ENCODE data around the gene RFK. TPM values are rescaled to one million over a fixed set of nuclear protein-coding genes. Genes with fewer than 3 reads are reported as not detected.
A peak's percentile ranks its signal among the peaks of the same experiment; 100 is the strongest.

Gene RFK
- total and polyA plus RNA-seq, 7 donors, result 12.9 to 145 (median 23.5) TPM

DNA sequence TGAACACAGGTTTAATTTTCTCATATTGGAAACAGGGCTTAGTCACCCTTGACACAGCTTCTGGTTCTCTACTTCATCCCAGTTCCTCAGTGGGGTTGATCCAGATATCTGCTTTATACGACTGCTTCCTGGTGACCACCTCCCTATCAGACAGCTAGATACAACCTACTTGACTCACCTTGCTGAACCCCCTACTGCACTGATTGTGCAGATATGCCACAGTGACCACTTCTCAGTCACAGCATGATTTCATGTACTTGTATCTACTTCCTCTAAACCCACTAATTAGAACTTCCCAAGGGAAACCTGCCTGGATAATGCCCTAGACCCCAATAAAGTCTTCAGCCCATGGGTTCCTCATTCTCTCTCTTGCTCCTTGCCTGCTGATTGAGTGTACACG lies 18.4 kb upstream of the RFK start:
- Histone ChIP-seq H3K9me3 (peaks cover 0 to 4% (median 2%) of the 10 kb centered on the region in 4 donors), H3K4me3 (no peak overlapping the region), H3K27ac (no peak overlapping the region), H3K27me3 (no peaks in the 10 kb centered on the region), H3K36me3 (no peaks in the 10 kb centered on the region), H3K4me1 (no peaks in the 10 kb centered on the region)
- DNase-seq, result no peak
- intact Hi-C loops (cut with DNase I), result no loop called here
- WGBS, 2 donors, result 51 to 61% methylated on average over 2 of the region's 2 CpGs
- TF ChIP-seq POLR2A (IDR thresholded peaks at IDR 0.05), result no peak
- TF ChIP-seq, protein P1, sequence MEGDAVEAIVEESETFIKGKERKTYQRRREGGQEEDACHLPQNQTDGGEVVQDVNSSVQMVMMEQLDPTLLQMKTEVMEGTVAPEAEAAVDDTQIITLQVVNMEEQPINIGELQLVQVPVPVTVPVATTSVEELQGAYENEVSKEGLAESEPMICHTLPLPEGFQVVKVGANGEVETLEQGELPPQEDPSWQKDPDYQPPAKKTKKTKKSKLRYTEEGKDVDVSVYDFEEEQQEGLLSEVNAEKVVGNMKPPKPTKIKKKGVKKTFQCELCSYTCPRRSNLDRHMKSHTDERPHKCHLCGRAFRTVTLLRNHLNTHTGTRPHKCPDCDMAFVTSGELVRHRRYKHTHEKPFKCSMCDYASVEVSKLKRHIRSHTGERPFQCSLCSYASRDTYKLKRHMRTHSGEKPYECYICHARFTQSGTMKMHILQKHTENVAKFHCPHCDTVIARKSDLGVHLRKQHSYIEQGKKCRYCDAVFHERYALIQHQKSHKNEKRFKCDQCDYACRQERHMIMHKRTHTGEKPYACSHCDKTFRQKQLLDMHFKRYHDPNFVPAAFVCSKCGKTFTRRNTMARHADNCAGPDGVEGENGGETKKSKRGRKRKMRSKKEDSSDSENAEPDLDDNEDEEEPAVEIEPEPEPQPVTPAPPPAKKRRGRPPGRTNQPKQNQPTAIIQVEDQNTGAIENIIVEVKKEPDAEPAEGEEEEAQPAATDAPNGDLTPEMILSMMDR (IDR thresholded peaks at IDR 0.05), result no peak
- TF ChIP-seq POLR2AphosphoS5 (IDR thresholded peaks at IDR 0.05), result no peak
- TF ChIP-seq EP300 (IDR thresholded peaks at IDR 0.05), result no peak

DNA sequence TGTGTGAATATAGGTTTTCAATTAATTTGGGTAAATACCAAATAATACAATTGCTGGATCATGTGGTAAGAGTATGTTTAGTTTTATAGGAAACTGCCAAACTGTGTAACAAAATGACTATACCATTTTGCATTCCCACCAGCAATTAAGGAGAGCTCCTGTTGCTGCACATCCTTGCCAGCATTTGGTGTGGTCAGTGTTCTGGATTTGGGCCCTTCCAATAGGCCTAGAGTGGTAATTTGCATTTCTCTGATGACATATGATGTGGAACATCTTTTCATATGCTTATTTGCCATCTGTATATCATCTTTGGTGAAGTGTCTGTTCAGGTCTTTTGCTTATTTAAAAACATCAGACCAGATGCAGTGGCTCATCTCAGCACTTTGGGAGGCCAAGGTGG lies 11.6 kb upstream of the RFK start:
- Histone ChIP-seq H3K36me3 (no peaks in the 10 kb centered on the region), H3K4me3 (no peak overlapping the region), H3K27ac (no peak overlapping the region), H3K4me1 (peaks cover 0 to 5% (median 0%) of the 10 kb centered on the region in 4 donors), H3K27me3 (no peaks in the 10 kb centered on the region), H3K9me3 (no peaks in the 10 kb centered on the region)
- no peak for DNase-seq
- intact Hi-C loops (cut with DNase I), result no loop called here
- no peak for TF ChIP-seq EP300 (IDR thresholded peaks at IDR 0.05)
- TF ChIP-seq, protein P1 (IDR thresholded peaks at IDR 0.05), result no peak
- TF ChIP-seq POLR2A (IDR thresholded peaks at IDR 0.05), result no peak
- TF ChIP-seq POLR2AphosphoS5 (IDR thresholded peaks at IDR 0.05), result no peak

DNA sequence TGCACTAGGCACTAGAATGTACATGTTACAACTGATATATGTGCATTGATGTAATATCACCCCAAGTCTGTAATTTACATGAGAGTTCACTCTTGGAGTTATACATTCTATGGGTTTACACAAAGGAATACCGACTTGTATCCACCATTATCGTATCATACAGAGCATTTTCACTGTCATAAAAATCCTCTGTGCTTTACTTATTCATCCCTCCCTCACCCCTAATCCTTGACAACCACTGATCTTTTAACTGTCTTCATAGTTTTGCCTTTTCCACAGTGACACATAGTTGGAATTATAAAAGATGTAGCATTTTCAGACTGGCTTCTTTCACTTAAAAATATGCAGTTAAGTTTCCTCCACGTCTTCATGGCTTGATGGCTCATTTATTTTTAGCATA lies 11.1 kb upstream of the RFK start:
- Histone ChIP-seq H3K36me3 (no peaks in the 10 kb centered on the region), H3K4me1 (peaks cover 0 to 5% (median 0%) of the 10 kb centered on the region in 4 donors), H3K9me3 (no peaks in the 10 kb centered on the region), H3K27me3 (no peaks in the 10 kb centered on the region), H3K27ac (no peak overlapping the region), H3K4me3 (no peak overlapping the region)
- intact Hi-C loops (cut with DNase I), result no loop called here
- 80 to 85% methylated on average over 3 of the region's 3 CpGs for WGBS, 2 donors
- DNase-seq, result no peak
- no peak for TF ChIP-seq POLR2AphosphoS5 (IDR thresholded peaks at IDR 0.05)
- no peak for TF ChIP-seq EP300 (IDR thresholded peaks at IDR 0.05)
- no peak for TF ChIP-seq POLR2A (IDR thresholded peaks at IDR 0.05)
- TF ChIP-seq, protein P1 (IDR thresholded peaks at IDR 0.05), result no peak

- Histone ChIP-seq H3K4me3 (no peak overlapping the region), H3K27ac (no peak overlapping the region), H3K27me3 (no peaks in the 10 kb centered on the region), H3K36me3 (no peaks in the 10 kb centered on the region), H3K9me3 (no peaks in the 10 kb centered on the region), H3K4me1 (peaks cover 0 to 5% (median 0%) of the 10 kb centered on the region in 4 donors)
- DNase-seq, result no peak
- TF ChIP-seq, protein P1 (IDR thresholded peaks at IDR 0.05), result no peak
- TF ChIP-seq POLR2AphosphoS5 (IDR thresholded peaks at IDR 0.05) (no peak), EP300 (IDR thresholded peaks at IDR 0.05) (no peak), POLR2A (IDR thresholded peaks at IDR 0.05) (no peak)
- intact Hi-C loops (cut with DNase I), result no loop called here
- WGBS, 2 donors, result 10 to 53% methylated on average over 1 of the region's 1 CpG
These were observed 10.2 kb upstream of the RFK start for GRCh38 chr9:76404401-76404800.

GRCh38 chr9:76403352-76403751 lies 9.1 kb upstream of the RFK start:
- Histone ChIP-seq H3K27me3 (no peaks in the 10 kb centered on the region), H3K27ac (peak overlapping the region in 3 of 4 donors; percentile 16 to 38 (median 32)), H3K36me3 (no peaks in the 10 kb centered on the region), H3K9me3 (no peaks in the 10 kb centered on the region), H3K4me3 (no peak overlapping the region), H3K4me1 (peaks cover 0 to 5% (median 0%) of the 10 kb centered on the region in 4 donors)
- no peak for DNase-seq
- TF ChIP-seq, protein P1 (IDR thresholded peaks at IDR 0.05), result peak; percentile 34 to 66 (median 50)
- no peak for TF ChIP-seq POLR2A (IDR thresholded peaks at IDR 0.05)
- intact Hi-C loops (cut with DNase I), result no loop called here
- 1 to 2% methylated on average over 2 of the region's 2 CpGs for WGBS, 2 donors

Data from sigmoid colon (tissue), 7 donors.